Activated CD8-positive, alpha-beta memory T cell treated with anti-CD3 and anti-CD28 coated beads for 4 hours (primary cell): Measurements from ENCODE around the gene KICS2.

Experiments
- DNase-seq, 2 donors: peaks; one replicate each; pipeline ENCODE4 v3.0.0-alpha.2; 2020; ENCODE audit warnings: low read depth in 2 of 2

The KICS2 gene

GRCh38 chr12:64173456-64173855, 48.6 kb downstream of the KICS2 start:
- no peak for DNase-seq
